Right lobe of liver (tissue), 4 donors: ENCODE measurements around the gene RELT.

Source experiments
- CTCF ChIP-seq, 4 donors: fragments of 200-600 bp in 3 of 4; fragments of 450-650 bp in 1 of 4; IDR thresholded peaks; one replicate each; pipeline versions ENCODE4 v1.5.1 to v1.8.0; 2016 to 2022; ENCODE audit warnings: antibody characterized with exemption in 4 of 4, mild to moderate bottlenecking in 2 of 4
- POLR2A ChIP-seq: fragments of 450-650 bp; IDR thresholded peaks from one replicate; pipeline ENCODE4 v1.6.1; 2017; ENCODE audit warnings: antibody characterized with exemption, mild to moderate bottlenecking
- donor health status: DM: no; HTN: no; CAD: no.
- donor health status: DM: no; HTN: no; CAD: no.
- donor health status: DM: no; HTN: yes; CAD: no.

GRCh38 chr11:73404506-73405145 is 28.4 kb downstream of the RELT start:
- TF ChIP-seq CTCF (IDR thresholded peaks at IDR 0.05): no peak
- TF ChIP-seq POLR2A: no peak
